CD4-positive, alpha-beta T cell treated with Interleukin-21 for 1 hour (primary cell): ENCODE results near the gene SNTA1.
"Not testable (repeated sequence)": the region's sequence is repeated elsewhere in the genome, so short reads cannot be mapped to it uniquely, and the experiment has no call there.

Experiments
- DNase-seq: peaks from one replicate; pipeline ENCODE4 v3.0.0-alpha.2; 2020

Gene SNTA1

DNA sequence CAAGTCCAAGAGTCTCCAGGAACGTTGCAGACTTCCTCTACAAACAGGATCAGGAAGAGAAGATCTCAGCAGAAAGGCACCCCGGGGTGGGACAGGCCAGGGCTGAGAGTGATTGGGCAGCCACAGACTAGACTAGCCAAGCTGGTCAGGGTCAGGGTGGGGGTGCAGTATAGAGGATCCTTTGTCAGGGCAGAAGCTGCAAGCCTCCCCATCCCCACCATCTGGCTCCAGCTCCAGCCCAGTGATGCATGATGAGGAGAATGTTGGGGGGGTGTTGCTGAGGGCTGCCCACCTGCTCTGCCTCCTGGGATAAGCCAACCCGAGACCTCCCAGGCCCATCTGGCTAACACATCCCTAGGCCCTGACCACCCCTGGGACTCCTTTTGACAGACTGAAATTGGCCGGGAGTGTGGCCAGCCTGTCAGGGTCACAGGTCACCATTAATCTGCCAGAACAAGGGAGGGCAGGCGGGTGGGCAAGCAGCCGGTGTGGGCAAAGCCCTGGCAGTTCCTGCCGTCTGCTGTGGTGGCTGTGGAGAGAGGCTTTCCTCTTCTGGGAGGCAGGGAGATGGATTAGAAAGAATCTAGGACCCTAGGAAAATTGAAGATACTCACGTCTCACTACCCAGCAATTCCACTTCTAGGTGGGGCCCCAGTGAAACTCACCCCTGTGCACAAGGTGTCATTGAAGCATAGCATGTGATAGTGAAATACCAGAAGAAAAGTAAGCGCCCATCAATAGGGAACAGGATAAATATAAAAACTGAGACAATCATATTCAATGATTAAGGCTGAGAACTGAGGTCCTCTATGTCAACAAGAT is 22.1 kb upstream of the SNTA1 start:
- DNase-seq = no peak

DNA sequence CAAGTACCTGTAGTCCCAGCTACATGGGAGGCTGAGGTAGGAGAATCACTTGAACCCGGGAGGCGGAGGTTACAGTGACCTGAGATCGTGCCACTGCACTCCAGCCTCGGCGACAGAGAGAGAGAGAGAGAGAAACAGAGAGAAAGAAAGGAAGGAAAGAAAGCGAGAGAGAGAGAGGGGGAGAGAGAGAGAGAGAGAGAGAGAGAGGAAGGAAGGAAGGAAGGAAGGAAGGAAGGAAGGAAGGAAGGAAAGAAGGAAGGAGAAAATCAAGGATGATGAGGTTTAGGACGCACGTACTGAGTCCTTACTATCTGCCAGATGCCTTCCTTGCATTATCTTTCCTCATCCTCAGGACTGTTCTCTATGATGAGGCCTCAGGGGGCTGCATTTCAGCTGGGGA is 21.2 kb upstream of the SNTA1 start:
- DNase-seq = not testable (repeated sequence)

DNA sequence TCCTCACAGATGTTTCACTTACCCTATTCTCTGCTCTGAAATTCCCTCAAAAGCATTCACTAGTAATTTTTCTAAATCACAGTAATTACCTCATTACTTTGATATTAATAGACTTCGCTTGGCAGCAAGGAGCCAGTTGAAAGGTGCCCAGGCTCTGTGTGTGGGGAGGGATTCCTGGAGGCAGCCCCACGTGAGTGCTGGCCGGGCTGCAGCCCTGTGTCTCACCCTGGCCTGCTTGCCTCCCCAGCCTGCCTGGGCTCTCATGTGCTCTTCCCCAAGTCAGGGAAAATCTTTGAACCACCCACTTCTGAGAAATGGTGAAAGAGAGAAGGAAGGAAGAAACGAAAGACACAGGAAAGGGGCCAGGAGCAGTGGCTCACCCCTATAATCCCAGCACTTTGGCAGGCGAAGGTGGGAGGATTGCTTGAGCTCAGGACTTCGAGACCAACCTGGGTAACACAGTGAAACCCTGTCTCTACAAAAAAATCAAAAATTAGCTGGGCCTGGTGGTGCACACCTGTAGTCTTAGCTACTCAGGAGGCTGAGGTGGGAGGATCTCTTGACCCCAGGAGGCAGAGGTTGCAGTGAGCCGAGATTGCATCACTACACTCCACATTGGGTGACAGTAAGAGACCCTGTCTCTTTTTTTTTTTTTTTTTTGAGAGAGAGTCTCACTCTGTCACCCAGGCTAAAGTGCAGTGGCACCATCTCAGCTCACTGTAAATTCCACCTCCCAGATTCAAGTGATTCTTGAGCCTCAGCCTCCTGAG is 20.0 kb upstream of the SNTA1 start:
- no peak for DNase-seq

DNA sequence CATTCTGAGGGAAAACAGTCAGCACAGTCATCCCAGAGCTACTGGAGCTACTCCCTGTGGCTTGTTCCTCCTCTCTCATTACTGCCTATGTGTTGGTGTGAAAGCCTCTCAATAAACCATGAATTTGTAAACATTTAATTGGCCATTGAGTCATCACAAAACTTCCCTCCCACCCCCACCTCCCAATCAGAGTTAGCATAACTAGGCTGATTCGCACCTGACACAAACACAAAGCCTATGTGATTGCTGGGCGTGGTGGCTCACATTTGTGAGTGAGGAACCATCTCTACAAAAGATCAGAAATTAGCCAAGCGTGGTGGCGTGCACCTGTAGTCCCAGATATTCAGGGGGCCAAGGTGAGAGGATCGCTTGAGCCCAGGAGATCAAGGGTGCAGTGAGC is 17.1 kb upstream of the SNTA1 start:
- DNase-seq = no peak

DNA sequence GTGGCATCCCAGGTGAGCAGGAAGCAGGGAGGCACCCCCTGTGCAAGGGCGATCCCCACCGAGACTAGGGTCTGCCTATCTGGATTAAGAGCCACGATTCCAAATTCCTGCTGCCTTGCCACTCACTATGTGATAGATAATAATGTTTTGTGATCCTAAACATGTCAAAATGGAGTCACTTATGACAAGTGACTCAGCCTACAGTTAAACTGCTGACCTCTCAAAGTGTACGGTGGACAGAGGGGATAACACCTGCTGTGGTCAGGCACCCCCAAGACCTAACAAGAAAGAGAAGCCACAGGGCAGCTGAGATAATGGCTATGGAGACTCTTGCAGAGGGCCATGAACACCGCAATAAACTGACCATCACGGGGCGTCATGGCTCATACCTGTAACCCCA is 16.0 kb upstream of the SNTA1 start:
- no peak for DNase-seq

DNA sequence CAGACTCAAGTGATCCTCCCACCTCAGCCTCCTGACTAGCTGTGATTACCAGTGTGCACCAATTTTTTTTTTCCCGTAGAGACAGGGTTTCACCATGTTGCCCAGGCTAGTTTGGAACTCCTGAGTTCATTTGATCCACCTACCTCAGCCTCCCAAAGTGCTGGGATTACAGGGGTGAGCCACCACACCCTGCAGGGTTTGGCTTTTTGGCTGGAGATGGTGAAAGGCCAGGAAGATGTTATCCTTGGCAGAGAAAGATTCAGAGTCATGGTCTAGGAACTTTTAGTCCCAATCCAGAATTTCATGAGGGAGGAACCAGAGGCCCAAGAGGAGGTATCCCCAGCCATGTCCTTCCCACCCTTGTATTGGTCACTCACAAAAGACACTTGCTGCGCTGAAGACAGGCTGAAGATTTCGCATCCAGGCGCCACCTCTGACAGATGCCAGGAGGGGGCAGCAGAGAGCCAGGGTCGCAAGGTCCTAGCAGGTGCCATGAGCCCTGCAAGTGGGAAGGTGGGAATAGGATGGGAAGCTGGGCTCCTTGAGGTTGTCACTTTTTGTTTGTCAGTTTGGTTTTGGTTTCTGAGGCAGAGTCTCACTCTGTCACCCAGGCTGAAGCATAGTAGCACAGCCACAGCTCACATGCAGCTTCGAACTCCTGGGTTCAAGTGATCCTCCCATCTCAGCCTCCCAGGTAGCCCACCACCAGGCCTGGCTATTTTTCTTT is 13.5 kb upstream of the SNTA1 start:
- DNase-seq = peak; percentile 81

DNA sequence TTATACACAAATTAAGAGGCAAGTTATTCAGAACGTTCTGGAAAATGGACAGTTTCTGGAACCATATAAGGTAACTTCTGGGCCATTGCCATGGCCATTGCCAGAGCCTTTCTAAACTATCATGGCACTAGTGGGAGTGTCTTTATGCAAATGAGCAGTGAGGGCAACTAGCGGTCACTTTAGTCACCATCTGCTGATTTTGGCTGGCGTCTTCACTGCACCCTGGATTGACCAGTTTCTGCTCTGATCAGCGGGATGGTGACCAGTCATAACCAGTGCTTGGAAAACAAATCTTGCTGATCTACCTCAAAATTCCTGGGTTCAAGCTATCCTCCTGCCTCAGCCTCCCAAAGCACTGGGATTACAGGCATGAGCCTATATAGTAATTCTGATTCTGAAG is 7.3 kb upstream of the SNTA1 start:
- DNase-seq = no peak

DNA sequence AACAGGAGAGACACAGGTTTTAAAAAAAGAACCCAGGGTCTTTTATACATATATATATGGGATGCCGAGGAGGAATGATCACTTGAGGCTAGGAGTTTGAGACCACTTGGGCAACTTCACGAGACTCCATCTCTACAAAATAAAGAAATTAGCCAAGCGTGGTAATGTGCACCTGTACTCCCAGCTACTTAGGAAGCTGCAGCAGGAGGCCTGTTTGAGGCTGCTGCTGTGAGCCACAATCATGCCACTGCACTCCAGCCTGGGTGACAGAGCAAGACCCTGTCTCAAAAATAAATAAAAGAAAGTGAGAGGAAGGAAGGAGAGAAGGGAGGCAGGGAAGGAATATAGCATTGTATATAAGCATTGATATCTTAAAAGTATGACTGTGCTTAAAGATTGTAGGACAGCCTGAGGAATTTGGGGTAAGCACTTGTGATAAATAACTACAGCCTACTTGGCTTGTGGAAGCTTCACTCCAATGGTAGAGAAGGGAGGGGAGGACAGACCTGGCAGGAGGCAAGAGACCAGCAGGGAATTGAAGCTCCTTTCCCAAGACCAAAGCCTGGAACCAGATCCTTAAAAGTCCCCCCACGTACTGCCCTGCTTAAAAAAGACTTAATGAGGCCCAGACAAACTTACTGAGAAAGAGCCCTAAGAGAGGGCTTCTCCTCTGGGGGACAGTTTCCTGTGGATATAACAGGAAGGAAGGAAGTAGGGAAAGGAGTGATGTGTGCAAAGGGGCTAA is 2.5 kb upstream of the SNTA1 start:
- no peak for DNase-seq

DNA sequence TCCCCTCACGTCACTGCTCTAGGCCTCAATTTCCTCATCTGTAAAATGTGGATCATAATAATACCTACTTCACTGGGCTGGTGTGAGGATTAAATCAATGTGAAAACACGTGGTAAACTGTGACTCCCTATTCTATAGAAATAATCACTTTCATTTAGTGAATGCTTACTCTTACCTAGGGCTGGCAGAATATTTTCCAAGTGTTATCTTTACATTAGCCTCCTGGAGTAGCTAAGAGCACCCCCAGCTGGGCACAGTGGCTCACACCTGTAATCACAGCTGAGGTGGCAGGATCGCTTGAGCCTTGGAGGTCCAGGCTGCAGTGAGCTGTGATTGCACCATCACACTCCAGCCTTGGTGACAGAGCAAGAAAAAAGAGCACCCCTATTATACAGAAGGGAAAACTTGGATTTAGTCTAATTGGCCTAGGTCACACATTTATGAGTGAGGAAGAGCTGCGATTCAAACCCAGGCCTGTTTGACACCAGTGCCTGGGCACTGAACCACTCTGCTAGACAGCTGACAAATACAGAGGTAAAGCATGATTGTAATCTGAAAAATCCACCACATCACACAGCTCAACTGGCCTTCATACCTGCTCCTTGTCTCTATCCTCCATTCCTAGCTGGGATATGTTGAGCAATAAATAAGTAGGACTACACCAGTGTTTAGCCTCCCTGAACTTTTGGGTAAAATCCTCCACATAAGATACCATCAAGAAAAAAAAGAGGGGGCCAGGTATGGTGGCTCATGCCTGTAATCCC is 1.4 kb upstream of the SNTA1 start:
- DNase-seq = peak; percentile 41

DNA sequence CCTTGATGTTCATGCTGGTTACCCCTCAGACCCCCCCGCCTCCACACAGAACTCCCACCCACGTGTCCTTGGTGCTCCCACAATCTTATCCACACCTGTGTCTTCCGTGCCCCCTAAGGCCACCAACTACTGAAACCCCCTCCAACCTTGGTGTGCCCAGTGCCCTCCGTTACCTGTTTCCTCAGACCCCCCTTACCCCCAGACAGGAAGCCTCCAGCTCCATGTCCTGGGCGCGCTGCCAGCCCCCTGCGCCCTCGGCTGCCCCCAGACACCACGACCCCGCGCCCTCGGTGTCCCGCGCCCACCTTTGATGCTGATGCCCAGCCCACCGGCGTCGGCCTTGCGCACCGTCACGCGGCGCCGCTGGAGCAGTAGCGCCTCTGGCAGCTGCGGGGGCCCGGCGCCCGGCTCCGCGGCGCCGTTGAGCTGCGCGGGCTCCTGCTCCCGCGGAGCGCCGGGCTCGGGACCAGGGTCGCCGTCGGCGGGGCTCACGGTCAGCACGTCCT is 504 bp downstream of the SNTA1 start:
- no peak for DNase-seq

DNA sequence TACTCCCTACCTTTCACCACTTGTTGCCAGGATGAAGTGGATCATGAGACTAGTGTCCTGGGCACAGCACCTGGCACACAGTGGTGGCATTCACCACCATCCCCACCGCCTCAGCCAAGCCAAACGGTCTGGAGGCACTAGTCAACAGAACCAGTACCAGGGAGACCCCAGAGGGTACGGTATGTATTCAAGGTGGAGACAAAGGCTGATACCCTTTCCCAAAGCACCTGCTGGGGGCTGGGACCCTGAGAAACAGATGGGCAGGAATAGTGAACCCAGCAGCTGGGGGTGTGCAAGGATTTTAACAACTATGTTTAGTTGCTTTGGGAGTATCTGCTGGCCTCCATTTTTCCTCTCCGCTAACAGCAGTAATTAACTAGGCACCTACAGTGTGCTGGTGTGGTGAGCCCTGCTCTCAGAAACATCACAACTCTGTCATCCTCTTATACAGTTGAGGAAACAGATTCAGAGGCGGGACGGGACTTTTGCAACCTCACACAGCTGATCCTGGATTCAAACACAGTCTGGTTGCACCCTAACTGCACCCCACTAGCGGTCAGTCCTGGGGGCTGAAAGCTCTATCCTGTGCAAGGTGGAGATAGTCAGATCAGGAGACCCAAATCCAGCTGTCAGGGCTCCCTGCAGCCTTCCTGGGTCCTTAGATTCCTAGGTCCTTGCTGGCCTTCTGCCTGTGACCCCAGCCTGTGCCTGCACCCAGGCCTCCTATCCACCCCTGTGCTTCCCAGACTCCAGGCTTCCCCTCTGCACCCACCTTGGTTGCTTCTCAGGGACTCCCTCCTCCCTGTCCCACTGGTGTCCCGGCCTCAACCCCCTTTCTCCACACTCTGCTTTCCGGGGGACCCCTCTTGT is 1.2 kb downstream of the SNTA1 start:
- DNase-seq = no peak

DNA sequence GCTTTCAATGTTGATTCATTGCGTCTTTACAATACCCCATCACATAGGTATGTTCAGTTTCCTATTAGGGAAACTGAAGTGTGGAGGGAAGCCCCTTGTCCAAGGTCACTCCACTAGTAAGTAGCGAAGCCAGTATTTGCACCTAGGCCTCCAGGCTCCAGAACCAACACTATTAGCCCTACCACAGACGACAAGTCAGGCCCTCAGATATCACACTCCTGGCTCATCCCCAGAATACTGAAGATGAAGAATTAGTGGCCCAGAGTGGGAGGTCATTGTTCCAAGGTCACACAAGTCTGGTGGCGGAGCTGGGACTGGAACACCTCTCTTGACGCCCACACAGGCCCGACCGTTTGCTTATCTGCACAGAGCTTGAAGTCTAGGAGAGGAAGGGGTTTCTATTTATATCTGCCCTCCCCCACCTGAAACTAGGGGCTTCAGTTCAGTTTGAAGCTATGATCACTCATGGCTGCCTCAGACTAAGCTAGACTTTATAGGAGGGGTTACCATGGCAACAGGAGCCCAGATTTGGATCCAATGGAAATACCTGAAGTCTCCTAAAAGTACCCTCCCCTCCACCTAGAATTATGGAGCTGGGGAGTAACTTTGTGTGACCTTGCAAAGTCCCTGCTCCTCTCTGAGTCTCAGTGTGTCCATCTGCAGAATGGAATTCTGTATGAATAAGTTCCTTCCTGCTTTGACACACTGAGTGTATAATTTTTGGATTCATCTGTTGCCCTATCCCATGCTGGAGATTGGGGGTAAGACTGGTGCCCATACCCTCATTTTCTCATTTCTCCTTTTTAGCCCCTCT is 2.2 kb downstream of the SNTA1 start:
- DNase-seq = no peak

DNA sequence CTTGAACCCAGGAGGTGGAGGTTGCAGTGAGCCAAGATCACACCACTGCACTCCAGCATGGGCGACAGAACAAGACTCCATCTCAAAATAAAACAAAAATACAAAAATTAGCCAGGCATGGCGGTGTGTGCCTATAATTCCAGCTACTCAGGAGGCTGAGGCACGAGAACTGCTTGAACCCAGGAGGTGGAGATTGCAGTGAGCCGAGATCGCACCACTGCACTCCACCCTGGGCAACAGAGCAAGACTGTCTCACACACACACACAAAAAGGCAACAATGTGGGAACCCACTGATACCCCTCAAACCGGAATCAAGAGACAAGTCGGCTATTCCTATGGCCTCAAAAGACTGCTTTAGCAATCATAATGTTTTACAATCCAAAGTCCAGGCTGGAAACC is 3.0 kb downstream of the SNTA1 start:
- not testable (repeated sequence) for DNase-seq

DNA sequence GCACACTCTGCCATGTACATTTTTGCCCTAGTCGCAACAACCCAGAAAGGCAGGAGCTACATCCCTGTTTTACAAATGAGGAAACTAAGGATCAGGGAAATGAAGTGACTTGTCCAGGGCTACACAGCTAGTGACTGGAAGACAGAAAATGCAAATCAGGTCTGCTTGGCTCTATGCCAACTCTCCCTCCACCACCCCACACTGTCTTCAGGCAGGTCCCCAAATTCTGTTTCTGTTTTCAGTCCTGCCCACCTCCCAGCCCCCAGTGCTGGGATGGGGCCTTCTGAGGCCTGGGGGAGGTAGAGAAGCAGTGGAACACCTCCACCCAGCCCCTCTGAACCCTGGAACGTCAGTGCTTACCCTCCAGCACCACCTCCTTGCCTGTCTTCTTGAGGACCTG is 5.1 kb downstream of the SNTA1 start:
- DNase-seq = no peak

DNA sequence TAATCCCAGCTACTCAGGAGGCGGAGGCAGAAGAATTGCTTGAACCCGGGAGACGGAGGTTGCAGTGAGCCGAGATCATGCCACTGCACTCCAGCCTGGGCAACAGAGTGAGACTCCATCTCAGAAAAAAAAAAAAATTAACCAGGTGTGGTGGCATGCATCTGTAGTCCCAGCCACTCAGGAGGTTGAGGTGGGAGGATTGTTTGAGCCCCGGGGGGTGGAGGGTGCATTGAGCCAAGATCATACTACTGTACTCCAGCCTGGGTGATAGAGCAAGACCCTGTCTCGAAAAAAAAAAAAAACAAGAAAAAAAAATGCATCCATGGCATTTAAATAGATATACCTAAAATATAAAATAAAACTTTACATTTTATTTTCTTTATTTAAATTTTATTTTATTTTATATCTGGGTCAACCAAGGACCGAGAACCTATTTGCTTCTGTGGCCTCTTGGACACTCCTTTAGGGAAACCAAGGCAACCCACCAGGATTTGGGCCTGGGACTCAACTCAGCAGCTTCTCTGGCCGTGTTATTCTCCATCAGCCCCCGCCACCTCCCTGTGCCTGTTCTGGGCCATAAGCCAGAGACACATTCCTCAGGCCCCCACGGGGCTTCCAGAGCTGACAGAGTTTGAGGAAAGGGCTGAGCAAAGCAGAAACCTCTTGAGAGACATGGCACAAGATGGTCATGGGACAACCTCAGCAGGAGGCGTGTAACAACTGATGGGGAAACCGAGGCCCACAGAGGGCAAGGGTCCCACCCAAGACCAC is 6.2 kb downstream of the SNTA1 start:
- no peak for DNase-seq

DNA sequence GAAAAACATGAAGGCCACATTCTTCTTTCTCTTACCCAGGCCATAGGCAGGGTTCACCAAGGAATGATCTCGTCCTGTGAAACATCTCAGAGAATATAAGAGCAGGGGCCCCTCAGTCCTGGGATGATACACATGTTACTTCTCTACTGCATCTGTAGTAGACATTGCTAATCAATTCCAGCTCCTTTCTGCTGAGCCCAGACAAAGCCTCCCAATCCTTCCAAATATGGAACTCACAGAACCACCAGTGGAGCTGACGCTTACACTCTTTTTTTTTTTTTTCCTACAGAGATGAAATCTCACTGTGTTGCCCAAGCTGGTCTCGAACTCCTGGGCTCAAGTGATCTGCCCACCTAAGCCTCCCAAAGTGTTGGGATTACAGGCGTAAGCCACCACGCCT is 9.1 kb downstream of the SNTA1 start:
- DNase-seq = no peak

DNA sequence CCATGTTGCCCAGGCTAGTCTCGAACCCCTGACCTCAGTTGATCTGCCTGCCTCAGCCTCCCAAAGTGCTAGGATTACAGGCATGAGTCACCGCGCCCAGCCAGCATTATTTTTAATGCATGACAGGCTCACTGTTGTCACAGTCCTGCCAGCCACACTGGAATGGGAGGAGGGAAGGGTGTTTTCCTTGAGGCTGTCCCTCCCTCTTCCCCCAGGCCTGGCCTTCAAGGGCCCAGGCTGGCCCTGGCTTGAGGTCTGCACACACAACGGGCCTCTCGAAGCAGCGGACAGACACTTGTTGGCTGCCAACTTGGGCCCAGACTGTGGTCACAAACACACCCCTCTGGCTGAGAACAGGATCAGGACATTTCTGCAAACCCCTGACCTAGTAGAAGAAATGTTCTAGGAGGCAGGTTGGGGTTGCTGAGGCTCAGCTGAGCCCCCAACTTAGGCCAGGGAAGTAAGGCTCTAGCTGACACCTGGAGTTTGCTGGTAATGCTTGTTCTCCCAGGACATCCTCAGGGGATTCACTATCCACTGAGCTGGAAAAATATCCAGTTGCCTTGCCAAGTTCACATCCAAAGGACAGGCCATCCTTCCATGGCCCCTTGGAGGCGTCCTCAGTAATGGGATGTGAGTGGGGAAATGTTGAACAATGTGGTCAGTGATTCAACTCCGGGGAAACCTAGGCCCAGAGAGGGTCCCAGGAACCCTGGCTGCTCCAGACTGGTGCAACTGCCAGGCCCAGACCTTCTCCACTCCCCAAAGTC is 9.9 kb downstream of the SNTA1 start:
- no peak for DNase-seq

DNA sequence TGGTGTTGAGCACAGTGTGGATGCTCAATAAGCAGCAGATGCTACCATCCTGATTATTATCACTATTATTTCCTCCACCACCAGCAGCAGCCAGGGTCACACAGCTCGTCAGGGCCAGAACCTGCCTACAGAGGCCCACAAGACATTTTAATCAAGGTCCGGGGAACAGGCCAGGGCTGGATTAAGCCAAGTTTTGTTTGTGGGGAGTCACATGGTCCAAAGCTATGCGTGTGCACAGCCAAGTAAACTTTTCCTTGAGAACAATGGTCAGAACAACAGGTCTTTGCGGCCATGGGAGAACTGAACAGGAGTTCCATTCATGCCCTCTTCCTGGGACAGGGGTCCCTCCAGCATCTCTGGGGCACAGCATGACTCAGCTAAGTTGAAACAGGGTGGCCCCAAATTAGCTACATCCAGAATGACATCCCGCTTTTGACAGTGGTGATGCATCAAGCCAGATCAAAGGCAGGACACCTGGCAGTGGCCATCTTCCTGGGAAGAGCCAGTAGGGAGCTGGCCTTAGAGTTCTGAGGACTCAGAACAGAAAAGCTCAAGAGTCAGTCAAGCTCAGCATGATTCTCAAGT is 11.7 kb downstream of the SNTA1 start:
- no peak for DNase-seq
